Measurements from ENCODE around the gene HOXB1. TPM values are rescaled to one million over a fixed set of nuclear protein-coding genes. Genes with fewer than 3 reads are reported as not detected.

Gene HOXB1
- total and polyA plus RNA-seq, 2 experiments from 2014 or later = not detected

- Histone ChIP-seq H3K4me3 (no peak overlapping the region), H3K27ac (ENCODE audit: low read depth) (no peak overlapping the region), H3K27me3 (ENCODE audit: insufficient read depth) (peaks cover 24% of the 10 kb centered on the region), H3K9me2 (ENCODE audit: insufficient read depth) (no peaks in the 10 kb centered on the region), H3F3A (replicated peaks; ENCODE audit: low read depth) (0 out of 2 replicates have a peak, but pooled peaks cover 4% of the 10 kb centered on the region), H3K4me1 (ENCODE audit: insufficient read depth) (peaks cover 33% of the 10 kb centered on the region), H3K4me2 (no peak overlapping the region), H3K36me3 (ENCODE audit: insufficient read depth) (no peaks in the 10 kb centered on the region), H3K79me2 (replicated peaks; ENCODE audit: insufficient read depth) (no peaks in the 10 kb centered on the region), H2AFZ (0 out of 2 replicates have a peak overlapping the region, but pooled peaks have one; percentile 6), H4K20me1 (replicated peaks; ENCODE audit: insufficient read depth) (no peaks in the 10 kb centered on the region)
- DNase-seq (ENCODE audit: low spot score) (no peak), ATAC-seq (no peak)
- Mint-ChIP-seq H3K4me1 (peaks cover 31% of the 10 kb centered on the region), H3K9me3 (no peaks in the 10 kb centered on the region), H3K27me3 (ENCODE audit: insufficient read depth, low read depth, poor library complexity) (peaks cover 27% of the 10 kb centered on the region), H3K27ac (no peak overlapping the region), H3K36me3 (ENCODE audit: low read depth) (no peaks in the 10 kb centered on the region), H3K4me3 (no peak overlapping the region)
- TF ChIP-seq, protein P1, sequence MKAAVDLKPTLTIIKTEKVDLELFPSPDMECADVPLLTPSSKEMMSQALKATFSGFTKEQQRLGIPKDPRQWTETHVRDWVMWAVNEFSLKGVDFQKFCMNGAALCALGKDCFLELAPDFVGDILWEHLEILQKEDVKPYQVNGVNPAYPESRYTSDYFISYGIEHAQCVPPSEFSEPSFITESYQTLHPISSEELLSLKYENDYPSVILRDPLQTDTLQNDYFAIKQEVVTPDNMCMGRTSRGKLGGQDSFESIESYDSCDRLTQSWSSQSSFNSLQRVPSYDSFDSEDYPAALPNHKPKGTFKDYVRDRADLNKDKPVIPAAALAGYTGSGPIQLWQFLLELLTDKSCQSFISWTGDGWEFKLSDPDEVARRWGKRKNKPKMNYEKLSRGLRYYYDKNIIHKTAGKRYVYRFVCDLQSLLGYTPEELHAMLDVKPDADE (IDR thresholded peaks at IDR 0.05) = no peak
- TF ChIP-seq CREB1 (CRISPR knock-in tag; IDR thresholded peaks at IDR 0.05; ENCODE audit: low read depth) (no peak), JUNB (IDR thresholded peaks at IDR 0.05; ENCODE audit: unreplicated experiment) (no peak), ZNF331 (CRISPR knock-in tag; IDR thresholded peaks at IDR 0.05; ENCODE audit: low read depth) (no peak), EZH2 (IDR thresholded peaks at IDR 0.05; ENCODE audit: low read depth, unreplicated experiment) (no peak)
These were observed 17.7 kb downstream of the HOXB1 start for GRCh38 chr17:48513097-48513496.

GRCh38 chr17:48510761-48511604, 19.8 kb downstream of the HOXB1 start:
- peaks cover 29% of the 10 kb centered on the region for H3K4me1 ChIP-seq (ENCODE audit: insufficient read depth)
- H3K27ac Mint-ChIP-seq = no peak overlapping the region
- no peak overlapping the region for H3K4me2 ChIP-seq
- no peak overlapping the region for H2AFZ ChIP-seq
- H4K20me1 ChIP-seq (replicated peaks; ENCODE audit: insufficient read depth) = no peaks in the 10 kb centered on the region
- H3K4me3 ChIP-seq = no peak overlapping the region
- peaks cover 17% of the 10 kb centered on the region for H3K27me3 ChIP-seq (ENCODE audit: insufficient read depth)
- peaks cover 22% of the 10 kb centered on the region for H3K4me1 Mint-ChIP-seq
- H3K9me2 ChIP-seq (ENCODE audit: insufficient read depth) = no peaks in the 10 kb centered on the region
- H3F3A ChIP-seq (replicated peaks; ENCODE audit: low read depth) = 0 out of 2 replicates have a peak, but pooled peaks cover 4% of the 10 kb centered on the region
- no peak overlapping the region for H3K4me3 Mint-ChIP-seq
- no peak overlapping the region for H3K27ac ChIP-seq (ENCODE audit: low read depth)
- H3K27me3 Mint-ChIP-seq (ENCODE audit: insufficient read depth, low read depth, poor library complexity) = peaks cover 24% of the 10 kb centered on the region
- no peaks in the 10 kb centered on the region for H3K79me2 ChIP-seq (replicated peaks; ENCODE audit: insufficient read depth)
- no peak for ATAC-seq
- H3K36me3 Mint-ChIP-seq (ENCODE audit: low read depth) = no peaks in the 10 kb centered on the region
- H3K9me3 Mint-ChIP-seq = no peaks in the 10 kb centered on the region
- H3K36me3 ChIP-seq (ENCODE audit: insufficient read depth) = no peaks in the 10 kb centered on the region
- no peak for DNase-seq (ENCODE audit: low spot score)
- TF ChIP-seq ZNF331 (CRISPR knock-in tag; IDR thresholded peaks at IDR 0.05; ENCODE audit: low read depth) = no peak
- TF ChIP-seq CREB1 (CRISPR knock-in tag; IDR thresholded peaks at IDR 0.05; ENCODE audit: low read depth) = no peak
- no peak for TF ChIP-seq NANOG (IDR thresholded peaks at IDR 0.05; ENCODE audit: borderline replicate concordance)
- no peak for TF ChIP-seq EZH2 (IDR thresholded peaks at IDR 0.05; ENCODE audit: low read depth, unreplicated experiment)
- TF ChIP-seq ZNF114 (CRISPR knock-in tag; IDR thresholded peaks at IDR 0.05) = no peak
- no peak for TF ChIP-seq POLR2AphosphoS5 (IDR thresholded peaks at IDR 0.05; ENCODE audit: low read depth)
- TF ChIP-seq, protein P2, sequence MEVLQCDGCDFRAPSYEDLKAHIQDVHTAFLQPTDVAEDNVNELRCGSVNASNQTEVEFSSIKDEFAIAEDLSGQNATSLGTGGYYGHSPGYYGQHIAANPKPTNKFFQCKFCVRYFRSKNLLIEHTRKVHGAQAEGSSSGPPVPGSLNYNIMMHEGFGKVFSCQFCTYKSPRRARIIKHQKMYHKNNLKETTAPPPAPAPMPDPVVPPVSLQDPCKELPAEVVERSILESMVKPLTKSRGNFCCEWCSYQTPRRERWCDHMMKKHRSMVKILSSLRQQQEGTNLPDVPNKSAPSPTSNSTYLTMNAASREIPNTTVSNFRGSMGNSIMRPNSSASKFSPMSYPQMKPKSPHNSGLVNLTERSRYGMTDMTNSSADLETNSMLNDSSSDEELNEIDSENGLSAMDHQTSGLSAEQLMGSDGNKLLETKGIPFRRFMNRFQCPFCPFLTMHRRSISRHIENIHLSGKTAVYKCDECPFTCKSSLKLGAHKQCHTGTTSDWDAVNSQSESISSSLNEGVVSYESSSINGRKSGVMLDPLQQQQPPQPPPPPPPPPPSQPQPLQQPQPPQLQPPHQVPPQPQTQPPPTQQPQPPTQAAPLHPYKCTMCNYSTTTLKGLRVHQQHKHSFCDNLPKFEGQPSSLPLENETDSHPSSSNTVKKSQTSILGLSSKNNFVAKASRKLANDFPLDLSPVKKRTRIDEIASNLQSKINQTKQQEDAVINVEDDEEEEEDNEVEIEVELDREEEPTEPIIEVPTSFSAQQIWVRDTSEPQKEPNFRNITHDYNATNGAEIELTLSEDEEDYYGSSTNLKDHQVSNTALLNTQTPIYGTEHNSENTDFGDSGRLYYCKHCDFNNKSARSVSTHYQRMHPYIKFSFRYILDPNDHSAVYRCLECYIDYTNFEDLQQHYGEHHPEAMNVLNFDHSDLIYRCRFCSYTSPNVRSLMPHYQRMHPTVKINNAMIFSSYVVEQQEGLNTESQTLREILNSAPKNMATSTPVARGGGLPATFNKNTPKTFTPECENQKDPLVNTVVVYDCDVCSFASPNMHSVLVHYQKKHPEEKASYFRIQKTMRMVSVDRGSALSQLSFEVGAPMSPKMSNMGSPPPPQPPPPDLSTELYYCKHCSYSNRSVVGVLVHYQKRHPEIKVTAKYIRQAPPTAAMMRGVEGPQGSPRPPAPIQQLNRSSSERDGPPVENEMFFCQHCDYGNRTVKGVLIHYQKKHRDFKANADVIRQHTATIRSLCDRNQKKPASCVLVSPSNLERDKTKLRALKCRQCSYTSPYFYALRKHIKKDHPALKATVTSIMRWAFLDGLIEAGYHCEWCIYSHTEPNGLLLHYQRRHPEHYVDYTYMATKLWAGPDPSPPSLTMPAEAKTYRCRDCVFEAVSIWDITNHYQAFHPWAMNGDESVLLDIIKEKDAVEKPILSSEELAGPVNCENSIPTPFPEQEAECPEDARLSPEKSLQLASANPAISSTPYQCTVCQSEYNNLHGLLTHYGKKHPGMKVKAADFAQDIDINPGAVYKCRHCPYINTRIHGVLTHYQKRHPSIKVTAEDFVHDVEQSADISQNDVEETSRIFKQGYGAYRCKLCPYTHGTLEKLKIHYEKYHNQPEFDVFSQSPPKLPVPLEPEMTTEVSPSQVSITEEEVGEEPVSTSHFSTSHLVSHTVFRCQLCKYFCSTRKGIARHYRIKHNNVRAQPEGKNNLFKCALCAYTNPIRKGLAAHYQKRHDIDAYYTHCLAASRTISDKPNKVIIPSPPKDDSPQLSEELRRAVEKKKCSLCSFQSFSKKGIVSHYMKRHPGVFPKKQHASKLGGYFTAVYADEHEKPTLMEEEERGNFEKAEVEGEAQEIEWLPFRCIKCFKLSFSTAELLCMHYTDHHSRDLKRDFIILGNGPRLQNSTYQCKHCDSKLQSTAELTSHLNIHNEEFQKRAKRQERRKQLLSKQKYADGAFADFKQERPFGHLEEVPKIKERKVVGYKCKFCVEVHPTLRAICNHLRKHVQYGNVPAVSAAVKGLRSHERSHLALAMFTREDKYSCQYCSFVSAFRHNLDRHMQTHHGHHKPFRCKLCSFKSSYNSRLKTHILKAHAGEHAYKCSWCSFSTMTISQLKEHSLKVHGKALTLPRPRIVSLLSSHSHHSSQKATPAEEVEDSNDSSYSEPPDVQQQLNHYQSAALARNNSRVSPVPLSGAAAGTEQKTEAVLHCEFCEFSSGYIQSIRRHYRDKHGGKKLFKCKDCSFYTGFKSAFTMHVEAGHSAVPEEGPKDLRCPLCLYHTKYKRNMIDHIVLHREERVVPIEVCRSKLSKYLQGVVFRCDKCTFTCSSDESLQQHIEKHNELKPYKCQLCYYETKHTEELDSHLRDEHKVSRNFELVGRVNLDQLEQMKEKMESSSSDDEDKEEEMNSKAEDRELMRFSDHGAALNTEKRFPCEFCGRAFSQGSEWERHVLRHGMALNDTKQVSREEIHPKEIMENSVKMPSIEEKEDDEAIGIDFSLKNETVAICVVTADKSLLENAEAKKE (CRISPR knock-in tag; IDR thresholded peaks at IDR 0.05) = no peak
- TF ChIP-seq JUNB (IDR thresholded peaks at IDR 0.05; ENCODE audit: unreplicated experiment) = no peak
- TF ChIP-seq, protein P1 (IDR thresholded peaks at IDR 0.05) = no peak

Measured in GM23338 (cell line).